ENCODE data around the gene PPIF.

Gene PPIF

DNA sequence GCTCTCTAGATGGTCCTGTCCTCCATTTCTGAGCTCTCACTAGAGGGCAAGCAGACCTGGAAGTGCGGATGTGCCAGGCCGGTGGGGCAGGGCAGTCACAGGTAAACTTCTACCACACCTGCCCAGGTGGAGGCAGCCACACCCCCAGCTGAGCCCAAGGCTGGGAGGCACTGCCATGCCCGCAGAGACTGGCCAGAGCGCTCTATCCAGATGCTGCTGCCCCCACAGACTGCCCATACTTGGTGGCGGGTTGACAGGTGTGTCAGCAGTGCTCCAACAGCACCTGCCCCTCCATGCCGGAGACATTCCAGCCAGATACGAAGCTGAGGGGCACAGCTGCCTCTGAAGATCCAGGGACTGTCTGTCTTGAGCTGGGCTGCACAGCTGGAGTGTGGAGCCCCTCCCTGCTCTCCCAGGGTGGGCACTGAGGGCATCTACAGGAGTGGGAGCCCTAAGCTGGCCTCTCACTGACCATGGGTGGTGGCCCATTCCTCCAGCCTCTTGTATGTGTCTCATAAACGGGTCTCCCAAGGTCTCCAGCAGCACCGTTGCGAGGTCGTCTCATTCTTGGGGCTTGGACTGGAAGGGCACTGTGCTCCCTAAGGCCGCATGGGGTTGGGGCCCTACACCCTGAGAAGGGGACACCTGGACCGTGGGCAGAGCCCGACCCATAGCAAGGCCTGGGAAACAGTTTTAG is 38.2 kb upstream of the PPIF start:
- no peak overlapping the region for H3K4me3 ChIP-seq (ENCODE audit: low read depth, low read length)
- DNase-seq (ENCODE audit: low read depth, low spot score), result no peak
- TF ChIP-seq, protein P1, sequence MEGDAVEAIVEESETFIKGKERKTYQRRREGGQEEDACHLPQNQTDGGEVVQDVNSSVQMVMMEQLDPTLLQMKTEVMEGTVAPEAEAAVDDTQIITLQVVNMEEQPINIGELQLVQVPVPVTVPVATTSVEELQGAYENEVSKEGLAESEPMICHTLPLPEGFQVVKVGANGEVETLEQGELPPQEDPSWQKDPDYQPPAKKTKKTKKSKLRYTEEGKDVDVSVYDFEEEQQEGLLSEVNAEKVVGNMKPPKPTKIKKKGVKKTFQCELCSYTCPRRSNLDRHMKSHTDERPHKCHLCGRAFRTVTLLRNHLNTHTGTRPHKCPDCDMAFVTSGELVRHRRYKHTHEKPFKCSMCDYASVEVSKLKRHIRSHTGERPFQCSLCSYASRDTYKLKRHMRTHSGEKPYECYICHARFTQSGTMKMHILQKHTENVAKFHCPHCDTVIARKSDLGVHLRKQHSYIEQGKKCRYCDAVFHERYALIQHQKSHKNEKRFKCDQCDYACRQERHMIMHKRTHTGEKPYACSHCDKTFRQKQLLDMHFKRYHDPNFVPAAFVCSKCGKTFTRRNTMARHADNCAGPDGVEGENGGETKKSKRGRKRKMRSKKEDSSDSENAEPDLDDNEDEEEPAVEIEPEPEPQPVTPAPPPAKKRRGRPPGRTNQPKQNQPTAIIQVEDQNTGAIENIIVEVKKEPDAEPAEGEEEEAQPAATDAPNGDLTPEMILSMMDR (IDR thresholded peaks at IDR 0.05; ENCODE audit: low read depth, low read length), result no peak
- in situ Hi-C loops (cut with HindIII; ENCODE audit: low sequenced_read_pairs), result no loop called here

DNA sequence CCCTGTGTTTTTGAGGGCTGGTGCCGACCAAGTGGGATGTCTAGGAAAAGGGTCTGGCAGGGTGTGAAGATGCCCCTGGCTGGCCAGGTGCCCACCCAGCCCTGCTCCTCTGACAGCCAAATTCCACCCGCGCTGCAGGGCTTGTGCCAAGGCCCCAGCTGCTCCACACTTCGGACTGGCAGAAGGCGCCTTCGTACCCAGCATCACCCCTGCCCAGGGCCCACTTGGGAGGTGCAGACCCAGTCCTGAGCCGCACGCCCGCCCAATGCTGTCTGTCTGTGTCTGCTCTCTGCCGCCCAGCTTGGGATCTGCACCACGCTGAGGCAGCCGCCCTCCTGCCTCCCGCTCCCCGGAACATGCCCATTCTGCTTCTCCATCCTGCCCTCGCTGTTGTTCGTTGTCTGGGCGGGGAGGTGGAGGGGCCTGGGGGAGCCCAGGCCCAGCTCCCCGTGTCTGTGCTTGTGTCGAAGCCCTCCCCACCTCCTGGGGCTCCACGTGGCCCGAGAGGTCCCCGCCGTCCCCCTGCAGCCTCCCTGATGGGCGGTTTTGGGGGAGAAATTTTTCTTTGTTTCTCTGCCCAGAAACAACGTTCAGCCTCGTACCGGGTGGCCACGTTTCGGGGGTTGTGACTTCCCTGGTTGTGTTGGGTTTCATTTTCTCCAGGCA is 36.9 kb upstream of the PPIF start:
- in situ Hi-C loops (cut with HindIII; ENCODE audit: low sequenced_read_pairs), result no loop called here
- no peak overlapping the region for H3K4me3 ChIP-seq (ENCODE audit: low read depth, low read length)
- no peak for DNase-seq (ENCODE audit: low read depth, low spot score)
- TF ChIP-seq, protein P1 (IDR thresholded peaks at IDR 0.05; ENCODE audit: low read depth, low read length), result no peak

DNA sequence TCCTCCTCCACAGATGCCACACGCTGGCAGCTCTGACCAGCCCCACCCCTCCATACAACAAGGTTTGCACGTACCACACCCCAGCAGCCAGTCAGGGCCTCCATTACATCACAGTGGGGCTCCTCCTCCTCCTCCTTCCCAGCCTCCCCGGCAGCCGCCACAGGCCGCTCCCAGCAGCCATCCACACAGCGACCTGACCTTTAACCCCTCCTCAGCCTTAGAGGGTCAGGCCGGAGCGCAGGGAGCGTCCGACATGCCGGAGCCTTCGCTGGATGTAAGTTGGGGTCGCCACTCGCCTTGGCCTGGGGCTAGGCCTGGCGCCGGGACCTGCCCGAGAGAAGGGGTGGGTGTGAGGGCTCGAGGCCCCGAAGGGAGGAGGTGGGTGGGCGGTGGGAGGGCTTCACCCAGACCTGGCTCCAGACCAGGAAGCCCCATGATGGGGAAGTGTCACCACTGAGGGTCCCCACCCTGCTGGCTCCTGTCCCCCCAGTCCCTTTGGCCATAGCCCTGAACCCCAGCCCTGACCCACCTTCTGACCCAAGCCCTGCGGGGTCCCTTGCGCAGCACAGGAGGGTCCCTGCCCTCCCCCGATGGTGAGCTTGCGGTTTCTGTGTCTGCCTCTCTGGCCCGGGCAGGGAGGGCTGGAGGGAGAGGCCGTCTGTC is 36.2 kb upstream of the PPIF start:
- no peak overlapping the region for H3K4me3 ChIP-seq (ENCODE audit: low read depth, low read length)
- DNase-seq (ENCODE audit: low read depth, low spot score), result no peak
- TF ChIP-seq, protein P1 (IDR thresholded peaks at IDR 0.05; ENCODE audit: low read depth, low read length), result no peak
- in situ Hi-C loops (cut with HindIII; ENCODE audit: low sequenced_read_pairs), result no loop called here

DNA sequence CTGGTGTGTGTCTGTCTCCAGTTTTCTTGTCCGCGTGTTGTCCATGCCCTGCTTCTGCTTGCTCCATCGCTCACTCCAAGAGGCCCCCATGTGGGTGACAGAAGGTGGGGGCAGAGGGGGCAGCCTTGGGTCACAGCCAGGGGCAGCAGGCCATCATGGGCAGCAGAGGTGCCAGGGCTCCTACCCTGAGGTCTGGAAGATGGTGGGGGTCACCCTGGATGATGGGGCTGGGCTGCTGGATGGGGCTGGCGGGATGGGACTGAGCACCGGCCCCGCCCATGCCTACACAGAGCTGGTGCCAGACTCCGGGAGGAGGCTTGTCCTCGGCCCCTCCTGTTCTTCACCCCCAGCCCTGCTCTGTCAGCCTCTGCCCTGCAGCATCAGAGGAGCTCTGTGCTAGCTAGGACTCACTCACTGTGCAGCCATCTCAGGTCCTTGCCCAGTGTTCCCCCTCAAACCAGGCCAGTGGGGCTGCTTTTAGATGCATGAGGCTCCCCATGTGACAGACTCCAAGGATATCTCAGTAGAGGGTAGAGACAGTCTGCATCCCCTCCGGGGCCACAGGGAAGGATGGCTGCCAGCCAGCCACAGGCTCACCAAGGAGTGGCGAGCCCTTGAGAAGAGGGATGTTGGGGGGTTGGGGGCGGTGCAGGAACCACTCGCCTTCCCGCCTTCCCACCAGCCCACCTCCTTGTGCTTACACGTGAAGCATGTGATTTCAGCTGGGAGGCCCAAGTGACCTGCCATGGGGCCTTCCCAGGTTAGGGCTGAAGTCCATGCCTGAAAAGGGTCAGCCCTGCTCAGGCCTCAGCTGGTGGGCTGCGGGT is 35.5 kb upstream of the PPIF start:
- no peak for DNase-seq (ENCODE audit: low read depth, low spot score)
- in situ Hi-C loops (cut with HindIII; ENCODE audit: low sequenced_read_pairs), result no loop called here
- TF ChIP-seq, protein P1 (IDR thresholded peaks at IDR 0.05; ENCODE audit: low read depth, low read length), result no peak
- no peak overlapping the region for H3K4me3 ChIP-seq (ENCODE audit: low read depth, low read length)

DNA sequence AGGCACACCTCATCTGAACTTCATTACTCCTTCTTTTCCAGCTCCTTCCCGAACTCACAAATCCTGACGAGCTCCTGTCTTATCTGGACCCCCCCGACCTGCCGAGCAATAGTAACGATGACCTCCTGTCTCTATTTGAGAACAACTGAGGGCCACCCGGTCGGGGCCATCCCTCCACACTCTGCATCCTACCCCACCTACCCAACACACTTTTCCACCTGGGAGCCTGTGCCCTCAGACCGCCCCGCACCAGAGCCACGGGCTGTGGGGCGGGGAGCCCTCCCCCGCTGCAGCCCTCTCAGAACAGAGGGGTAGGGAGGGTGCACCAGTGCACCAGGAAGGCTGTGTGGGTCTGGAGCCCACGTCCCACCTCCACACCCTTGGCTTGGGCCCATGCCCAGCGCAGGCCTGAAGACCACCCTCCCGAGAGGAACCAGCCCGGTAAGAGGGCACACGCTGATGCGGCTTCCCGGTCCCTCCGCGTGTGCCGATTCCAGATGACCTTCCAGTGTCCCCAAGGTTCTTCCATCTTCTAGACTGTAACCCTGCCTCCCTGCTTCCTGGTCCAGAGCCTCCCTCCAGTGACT is 34.6 kb upstream of the PPIF start:
- TF ChIP-seq, protein P1 (IDR thresholded peaks at IDR 0.05; ENCODE audit: low read depth, low read length), result no peak
- in situ Hi-C loops (cut with HindIII; ENCODE audit: low sequenced_read_pairs), result no loop called here
- DNase-seq (ENCODE audit: low read depth, low spot score), result no peak
- no peak overlapping the region for H3K4me3 ChIP-seq (ENCODE audit: low read depth, low read length)

DNA sequence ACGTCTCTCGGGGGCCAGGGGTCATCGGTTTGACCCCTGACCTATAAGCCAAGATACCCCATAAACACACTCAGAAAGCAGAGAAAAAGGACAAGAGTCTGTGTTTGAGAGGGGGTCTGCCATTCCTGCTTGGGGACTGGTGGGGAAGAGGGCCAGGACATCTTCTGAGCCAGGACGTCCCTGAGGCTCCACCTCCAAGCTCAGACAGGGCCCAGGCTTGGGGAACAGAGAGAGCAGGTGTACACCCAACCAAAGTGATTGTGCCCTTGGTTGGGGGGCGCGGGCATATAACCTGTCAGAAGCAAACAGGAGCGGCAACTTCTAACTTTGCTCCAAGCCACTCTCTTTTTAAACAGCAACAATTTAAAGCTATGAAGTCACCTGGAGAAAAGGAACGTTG is 33.9 kb upstream of the PPIF start:
- DNase-seq (ENCODE audit: low read depth, low spot score), result no peak
- in situ Hi-C loops (cut with HindIII; ENCODE audit: low sequenced_read_pairs), result no loop called here
- no peak overlapping the region for H3K4me3 ChIP-seq (ENCODE audit: low read depth, low read length)
- TF ChIP-seq, protein P1 (IDR thresholded peaks at IDR 0.05; ENCODE audit: low read depth, low read length), result no peak
